Caco-2 (cell line): ENCODE results near the gene SCAMP1. TPM values are rescaled to one million over a fixed set of nuclear protein-coding genes. Genes with fewer than 3 reads are reported as not detected.

ENCODE experiments used
- BruUV-seq: library from RNA; stranded (reverse); fragments of 400-500 nt; replicated peaks from 2 replicates; lab custom pipeline; 2021; lab: Mats Ljungman, UMichigan
- CTCF ChIA-PET: fragments of 300-600 bp; sonication (Branson Sonifier 250); formaldehyde crosslinking; loops from one replicate; lab custom pipeline; 2022; ENCODE audit warnings: antibody characterized with exemption; lab: Charles Lee
- POLR2A ChIA-PET: fragments of 300-600 bp; sonication (Branson Sonifier 250); formaldehyde crosslinking; loops from one replicate; lab custom pipeline; 2022; ENCODE audit warnings: antibody characterized with exemption; lab: Charles Lee
- DNase-seq, 2 experiments: peaks; one replicate each; pipeline versions ENCODE4 v3.0.0 to v3.0.0-alpha.2; 2020 to 2022
- H3K27me3 ChIP-seq: replicated peaks from 2 replicates; pipeline ENCODE4 v1.6.0; 2011; ENCODE audit warnings: low read length; ENCODE audit not compliant: control insufficient read depth, insufficient read depth
- H3K36me3 ChIP-seq: 2 replicates; pipeline ENCODE4 v1.5.1; 2011; ENCODE audit warnings: low read length; ENCODE audit not compliant: control insufficient read depth, insufficient read depth
- H3K4me1 ChIP-seq: fragments of 250-450 bp; sonication (Bioruptor Pico); 2 replicates; pipeline ENCODE4 v1.5.1; 2020; ENCODE audit warnings: mild to moderate bottlenecking
- H3K4me3 ChIP-seq: 2 replicates; pipeline ENCODE4 v1.5.1; 2011; ENCODE audit warnings: low read depth, mild to moderate bottlenecking, control low read depth, low read length
- H3K9me3 ChIP-seq: fragments of 250-450 bp; sonication (Bioruptor Pico); 2 replicates; pipeline ENCODE4 v1.5.1; 2020; ENCODE audit warnings: mild to moderate bottlenecking, moderate library complexity
- H3K27ac Mint-ChIP-seq: one replicate; pipeline ENCODE4 v1.8.0; 2022; ENCODE audit warnings: mixed read lengths; ENCODE audit not compliant: unreplicated experiment
- H3K27me3 Mint-ChIP-seq: one replicate; pipeline ENCODE4 v1.8.0; 2022; ENCODE audit warnings: mixed read lengths; ENCODE audit not compliant: insufficient read depth, unreplicated experiment
- H3K36me3 Mint-ChIP-seq: one replicate; pipeline ENCODE4 v1.8.0; 2022; ENCODE audit warnings: mild to moderate bottlenecking, mixed read lengths; ENCODE audit not compliant: insufficient read depth, unreplicated experiment
- H3K4me1 Mint-ChIP-seq: one replicate; pipeline ENCODE4 v1.8.0; 2022; ENCODE audit warnings: low read depth, mixed read lengths; ENCODE audit not compliant: unreplicated experiment
- H3K4me3 Mint-ChIP-seq: one replicate; pipeline ENCODE4 v1.8.0; 2022; ENCODE audit warnings: mild to moderate bottlenecking, moderate library complexity, mixed read lengths; ENCODE audit not compliant: unreplicated experiment
- H3K9me3 Mint-ChIP-seq: one replicate; pipeline ENCODE4 v1.8.0; 2022; ENCODE audit warnings: mixed read lengths; ENCODE audit not compliant: unreplicated experiment
- CTCF ChIP-seq, 2 experiments: fragments of 200-600 bp in 1 of 2; IDR thresholded peaks; 1 replicate in 1 of 2; 2 replicates in 1 of 2; pipeline versions ENCODE4 v1.5.1 to v1.8.0; 2011 to 2022; ENCODE audit warnings: antibody characterized with exemption in 1 of 2, control low read depth in 1 of 2, inconsistent platforms in 1 of 2, low read depth in 1 of 2, low read length in 1 of 2, mild to moderate bottlenecking in 1 of 2, moderate library complexity in 1 of 2; ENCODE audit not compliant: insufficient read depth in 1 of 2, severe bottlenecking in 1 of 2, unreplicated experiment in 1 of 2
- intact Hi-C: fragments of 100-400 bp; cut with micrococcal nuclease; formaldehyde crosslinking; loops from one replicate; pipeline ENCODE4 v1.10.0; 2022; ENCODE audit not compliant: unreplicated experiment
- total RNA-seq: library from RNA; stranded (reverse); gene quantifications from 2 replicates; pipeline ENCODE4 v1.2.3, GENCODE V29; 2022

The SCAMP1 gene
- total RNA-seq, 1 experiment from 2014 or later, result 21.3 TPM

GRCh38 chr5:78326930-78327329 lies 33.5 kb upstream of the SCAMP1 start:
- H3K4me1 Mint-ChIP-seq, result peaks cover 8% of the 10 kb centered on the region
- CTCF ChIA-PET, result no interaction called here
- no peak for DNase-seq
- no peaks in the 10 kb centered on the region for H3K36me3 Mint-ChIP-seq
- no peaks in the 10 kb centered on the region for H3K27me3 Mint-ChIP-seq
- Histone ChIP-seq H3K36me3 (no peaks in the 10 kb centered on the region), H3K9me3 (no peaks in the 10 kb centered on the region), H3K4me1 (peaks cover 9% of the 10 kb centered on the region; the same call in 1 of the 2 replicates), H3K4me3 (no peak overlapping the region), H3K27me3 (no peaks in the 10 kb centered on the region)
- no peak for TF ChIP-seq CTCF (IDR thresholded peaks at IDR 0.05; ENCODE audit: insufficient read depth in 1 of 2, low read depth in 1 of 2, low read length in 1 of 2, severe bottlenecking in 1 of 2, unreplicated experiment in 1 of 2)
- intact Hi-C loops, result loop anchor here (1.0 to 10.0 kb wide), 3 partner anchors 33 to 318 kb away; partner anchors contain the start of genes LHFPL2 and SCAMP1
- no peak overlapping the region for H3K4me3 Mint-ChIP-seq
- POLR2A ChIA-PET, result no interaction called here
- no peaks in the 10 kb centered on the region for H3K9me3 Mint-ChIP-seq
- no TSS peak for BruUV-seq
- no peak overlapping the region for H3K27ac Mint-ChIP-seq

- H3K4me1 ChIP-seq, result peaks cover 9% of the 10 kb centered on the region; the same call in 1 of the 2 replicates
- H3K4me1 Mint-ChIP-seq, result peaks cover 9% of the 10 kb centered on the region
- intact Hi-C loops, result loop anchor here (1.0 to 10.0 kb wide), 3 partner anchors 32 to 317 kb away; partner anchors contain the start of genes LHFPL2 and SCAMP1
- peak in 1 of 2 experiments; percentile 10 for DNase-seq
- BruUV-seq, result no TSS peak
- no peaks in the 10 kb centered on the region for H3K27me3 ChIP-seq
- no peaks in the 10 kb centered on the region for H3K36me3 Mint-ChIP-seq
- ChIA-PET CTCF (no interaction called here), POLR2A (no interaction called here)
- H3K4me3 Mint-ChIP-seq, result no peak overlapping the region
- no peak overlapping the region for H3K27ac Mint-ChIP-seq
- H3K36me3 ChIP-seq, result no peaks in the 10 kb centered on the region
- no peaks in the 10 kb centered on the region for H3K27me3 Mint-ChIP-seq
- no peak for TF ChIP-seq CTCF (IDR thresholded peaks at IDR 0.05; ENCODE audit: insufficient read depth in 1 of 2, low read depth in 1 of 2, low read length in 1 of 2, severe bottlenecking in 1 of 2, unreplicated experiment in 1 of 2)
- H3K4me3 ChIP-seq, result no peak overlapping the region
- H3K9me3 ChIP-seq, result no peaks in the 10 kb centered on the region
- H3K9me3 Mint-ChIP-seq, result no peaks in the 10 kb centered on the region
Measured at GRCh38 chr5:78327761-78328510, 32.5 kb upstream of the SCAMP1 start.

GRCh38 chr5:78328585-78329173 lies 31.7 kb upstream of the SCAMP1 start:
- no peaks in the 10 kb centered on the region for H3K9me3 ChIP-seq
- peaks cover 9% of the 10 kb centered on the region for H3K4me1 Mint-ChIP-seq
- H3K36me3 ChIP-seq, result no peaks in the 10 kb centered on the region
- intact Hi-C loops, result loop anchor here (10.0 kb wide), 2 partner anchors 206 to 316 kb away; partner anchors contain the start of gene LHFPL2
- H3K36me3 Mint-ChIP-seq, result no peaks in the 10 kb centered on the region
- H3K27me3 Mint-ChIP-seq, result no peaks in the 10 kb centered on the region
- POLR2A ChIA-PET, result no interaction called here
- no peaks in the 10 kb centered on the region for H3K9me3 Mint-ChIP-seq
- H3K4me3 ChIP-seq, result no peak overlapping the region
- BruUV-seq, result no TSS peak
- no peak overlapping the region for H3K27ac Mint-ChIP-seq
- H3K4me1 ChIP-seq, result peaks cover 9% of the 10 kb centered on the region; the same call in 1 of the 2 replicates
- H3K4me3 Mint-ChIP-seq, result no peak overlapping the region
- CTCF ChIA-PET, result no interaction called here
- no peak for DNase-seq
- H3K27me3 ChIP-seq, result no peaks in the 10 kb centered on the region
- no peak for TF ChIP-seq CTCF (IDR thresholded peaks at IDR 0.05; ENCODE audit: insufficient read depth in 1 of 2, low read depth in 1 of 2, low read length in 1 of 2, severe bottlenecking in 1 of 2, unreplicated experiment in 1 of 2)
